C4-2B (cell line): Measurements from ENCODE around the gene SSBP4.

ENCODE experiments used
- H3K27ac ChIP-seq: fragments of 450-650 bp; 2 replicates; pipeline ENCODE4 v1.5.1; 2017
- ZFX ChIP-seq: fragments of 450-650 bp; IDR thresholded peaks from 2 replicates; pipeline ENCODE4 v1.6.1; 2017
- TF ChIP-seq, protein P1 (sequence below): fragments of 450-650 bp; conservative IDR thresholded peaks from 2 replicates; pipeline ENCODE4 v1.5.1; 2017; ENCODE audit warnings: mild to moderate bottlenecking

The SSBP4 gene

GRCh38 chr19:18437491-18438330 is 18.5 kb downstream of the SSBP4 start, which contains the start of gene ISYNA1:
TSS of gene ISYNA1 (minus strand) at chr19:18438133. CDS start at chr19:18437979, 154 bp downstream.
- H3K27ac ChIP-seq, result peak within 1 kb of the TSS; percentile 77
- 0 out of 2 replicates have a peak, but pooled peaks have one; percentile 43 for TF ChIP-seq ZFX
- TF ChIP-seq, protein P1, sequence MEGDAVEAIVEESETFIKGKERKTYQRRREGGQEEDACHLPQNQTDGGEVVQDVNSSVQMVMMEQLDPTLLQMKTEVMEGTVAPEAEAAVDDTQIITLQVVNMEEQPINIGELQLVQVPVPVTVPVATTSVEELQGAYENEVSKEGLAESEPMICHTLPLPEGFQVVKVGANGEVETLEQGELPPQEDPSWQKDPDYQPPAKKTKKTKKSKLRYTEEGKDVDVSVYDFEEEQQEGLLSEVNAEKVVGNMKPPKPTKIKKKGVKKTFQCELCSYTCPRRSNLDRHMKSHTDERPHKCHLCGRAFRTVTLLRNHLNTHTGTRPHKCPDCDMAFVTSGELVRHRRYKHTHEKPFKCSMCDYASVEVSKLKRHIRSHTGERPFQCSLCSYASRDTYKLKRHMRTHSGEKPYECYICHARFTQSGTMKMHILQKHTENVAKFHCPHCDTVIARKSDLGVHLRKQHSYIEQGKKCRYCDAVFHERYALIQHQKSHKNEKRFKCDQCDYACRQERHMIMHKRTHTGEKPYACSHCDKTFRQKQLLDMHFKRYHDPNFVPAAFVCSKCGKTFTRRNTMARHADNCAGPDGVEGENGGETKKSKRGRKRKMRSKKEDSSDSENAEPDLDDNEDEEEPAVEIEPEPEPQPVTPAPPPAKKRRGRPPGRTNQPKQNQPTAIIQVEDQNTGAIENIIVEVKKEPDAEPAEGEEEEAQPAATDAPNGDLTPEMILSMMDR, result no peak

- TF ChIP-seq ZFX, result no peak
- peak overlapping the region; percentile 77 for H3K27ac ChIP-seq
Observed at GRCh38 chr19:18438331-18439024, 19.3 kb downstream of the SSBP4 start.

- TF ChIP-seq, protein P1, result no peak
- TF ChIP-seq ZFX, result no peak
Observed at GRCh38 chr19:18439025-18439909, 20.1 kb downstream of the SSBP4 start.

DNA sequence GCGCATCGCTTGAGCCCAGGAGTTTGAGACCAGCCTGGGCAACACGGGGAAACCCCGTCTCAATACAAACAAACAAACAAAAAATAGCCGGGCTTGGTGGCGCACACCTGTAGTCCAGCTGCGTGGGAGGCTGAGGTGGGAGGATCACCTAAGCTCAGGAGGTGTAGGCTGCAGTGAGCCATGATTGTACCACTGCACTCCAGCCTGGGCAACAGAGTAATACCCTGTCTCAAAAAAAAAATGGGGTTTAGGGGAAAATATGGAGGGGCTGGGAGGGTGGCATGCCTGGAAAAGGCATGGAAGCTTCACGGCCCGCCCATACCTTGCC is 20.7 kb downstream of the SSBP4 start:
- H3K27ac ChIP-seq, result no peak overlapping the region
- TF ChIP-seq, protein P1, result no peak
- TF ChIP-seq ZFX, result no peak

More at GRCh38 chr19:18439025-18439909, 20.1 kb downstream of the SSBP4 start:
- peak overlapping the region; percentile 77 for H3K27ac ChIP-seq

- TF ChIP-seq, protein P1, result no peak; the same call in 1 of the 2 replicates
- TF ChIP-seq ZFX, result no peak
- H3K27ac ChIP-seq, result no peak overlapping the region
Observed at GRCh38 chr19:18440415-18440877, 21.2 kb downstream of the SSBP4 start.

GRCh38 chr19:18440936-18441803 is 22.0 kb downstream of the SSBP4 start:
- TF ChIP-seq, protein P1, result no peak
- TF ChIP-seq ZFX, result no peak
- H3K27ac ChIP-seq, result no peak overlapping the region
